ENCODE measurements around the gene OR13C9.
"Not testable (repeated sequence)": the region's sequence is repeated elsewhere in the genome, so short reads cannot be mapped to it uniquely, and the experiment has no call there.

Gene OR13C9

GRCh38 chr9:104618104-104618503 is at the start of gene OR13C9:
Gene OR13C9 (minus strand): TSS chr9:104618204. CDS start chr9:104618204, 0 bp downstream.
- no peak for DNase-seq

GRCh38 chr9:104658496-104659195 is 40.6 kb upstream of the OR13C9 start:
- no peak for DNase-seq

- DNase-seq = no peak
Observed at GRCh38 chr9:104635456-104635855, 17.5 kb upstream of the OR13C9 start.

- DNase-seq = no peak
Observed at GRCh38 chr9:104633976-104634520, 16.0 kb upstream of the OR13C9 start.

GRCh38 chr9:104625964-104626363 is 8.0 kb upstream of the OR13C9 start:
- not testable (repeated sequence) for DNase-seq

- DNase-seq = no peak
Observed at GRCh38 chr9:104617418-104617817, 586 bp downstream of the OR13C9 start.

- no peak for DNase-seq
Observed at GRCh38 chr9:104611213-104611612, 6.8 kb downstream of the OR13C9 start.

GRCh38 chr9:104608336-104608735 is 9.7 kb downstream of the OR13C9 start:
- no peak for DNase-seq

- no peak for DNase-seq
Observed at GRCh38 chr9:104606152-104606551, 11.9 kb downstream of the OR13C9 start.

GRCh38 chr9:104605527-104605926 is 12.5 kb downstream of the OR13C9 start, which contains the start of gene OR13C2:
Gene OR13C2 (minus strand): TSS chr9:104605627. CDS start chr9:104605627, 0 bp downstream.
- DNase-seq = not testable (repeated sequence)

GRCh38 chr9:104604801-104605200 is 13.2 kb downstream of the OR13C9 start:
- no peak for DNase-seq

GRCh38 chr9:104599313-104599712 is 18.7 kb downstream of the OR13C9 start, which contains the start of gene OR13C5:
Gene OR13C5 (minus strand): TSS chr9:104599413. CDS start chr9:104599413, 0 bp downstream.
- DNase-seq = not testable (repeated sequence)

- DNase-seq = not testable (repeated sequence)
Observed at GRCh38 chr9:104598749-104599148, 19.3 kb downstream of the OR13C9 start.

GRCh38 chr9:104589626-104590025 is 28.4 kb downstream of the OR13C9 start:
- DNase-seq = no peak

GRCh38 chr9:104586496-104587180 is 31.4 kb downstream of the OR13C9 start:
- DNase-seq = no peak

GRCh38 chr9:104580562-104580961 is 37.4 kb downstream of the OR13C9 start:
- no peak for DNase-seq

- DNase-seq = no peak
Observed at GRCh38 chr9:104577263-104577662, 40.7 kb downstream of the OR13C9 start.

- no peak for DNase-seq
Observed at GRCh38 chr9:104575456-104575855, 42.5 kb downstream of the OR13C9 start.

GRCh38 chr9:104572612-104573011 is 45.4 kb downstream of the OR13C9 start:
- DNase-seq = no peak

- no peak for DNase-seq
Observed at GRCh38 chr9:104568868-104569267, 49.1 kb downstream of the OR13C9 start, which contains the start of gene OR13C8. Gene OR13C8 (plus strand): TSS chr9:104569168. CDS start chr9:104569168, 0 bp downstream.

Data from activated naive CD4-positive, alpha-beta T cell (primary cell).